HCT116 (cell line): Measurements from ENCODE around the gene PLD1. TPM values are rescaled to one million over a fixed set of nuclear protein-coding genes. Genes with fewer than 3 reads are reported as not detected.

ENCODE experiments used
- ATAC-seq: fragments of 200-7000 bp; cut with Tn5 transposase; 2 replicates; pipeline ENCODE4 v1.9.1; 2020; ENCODE audit warnings: mild to moderate bottlenecking, moderate library complexity
- BruUV-seq: library from RNA; stranded (reverse); fragments of 400-500 nt; replicated peaks from 2 replicates; lab custom pipeline; 2021; lab: Mats Ljungman, UMichigan
- CTCF ChIA-PET: fragments of 300-600 bp; sonication (Branson Sonifier 250); formaldehyde crosslinking; loops from one replicate; lab custom pipeline; 2021; ENCODE audit warnings: antibody characterized with exemption; lab: Charles Lee
- POLR2A ChIA-PET: fragments of 300-600, 350-600 bp; sonication (Branson Sonifier 250); formaldehyde crosslinking; loops from one replicate; lab custom pipeline; 2021; ENCODE audit warnings: antibody characterized with exemption; lab: Charles Lee
- RAD21 ChIA-PET, 2 experiments: fragments of 300-600 bp; sonication (Branson Sonifier 250); formaldehyde crosslinking; loops; one replicate each; lab custom pipeline; 2023; ENCODE audit warnings: low total read pairs in 2 of 2; ENCODE audit not compliant: uncharacterized antibody in 2 of 2, unreplicated experiment in 2 of 2, low non-redundant PET in 1 of 2; lab: Charles Lee
- DNase-seq: peaks from one replicate; pipeline ENCODE4 v3.0.0-alpha.2; 2010; ENCODE audit warnings: low read depth, low spot score
- H2AFZ ChIP-seq: fragments of 200-600 bp; shearing (Covaris generic), sonication (generic); 2 replicates; pipeline ENCODE4 v1.6.1; 2017; ENCODE audit warnings: low read depth, mixed run types, mixed read lengths, antibody characterized with exemption, low read length; ENCODE audit not compliant: poor library complexity, severe bottlenecking
- H3K27ac ChIP-seq: 2 replicates; pipeline ENCODE4 v1.5.1; 2012; ENCODE audit warnings: low read depth, low read length
- H3K27me3 ChIP-seq: fragments of 200-600 bp; sonication (generic); 2 replicates; pipeline ENCODE4 v1.6.1; 2016; ENCODE audit warnings: mixed run types, low read length, mixed read lengths; ENCODE audit not compliant: insufficient read depth
- H3K36me3 ChIP-seq, 2 experiments: fragments of 200-500 bp in 1 of 2; fragments of 200-600 bp in 1 of 2; sonication (Bioruptor generic) in 1 of 2; sonication (generic) in 1 of 2; 2 replicates each; pipeline versions ENCODE4 v1.5.1 to v1.6.1; 2014 to 2016; ENCODE audit warnings: low read length in 2 of 2, inconsistent platforms in 1 of 2, mixed read lengths in 1 of 2, mixed run types in 1 of 2; ENCODE audit not compliant: insufficient read depth in 2 of 2, control insufficient read depth in 1 of 2
- H3K4me1 ChIP-seq, 2 experiments: fragments of 200-600 bp in 1 of 2; sonication (generic) in 1 of 2; 2 replicates each; pipeline versions ENCODE4 v1.5.1 to v1.6.1; 2012 to 2017; ENCODE audit warnings: low read length in 2 of 2, inconsistent platforms in 1 of 2, mild to moderate bottlenecking in 1 of 2, mixed read lengths in 1 of 2, mixed run types in 1 of 2, moderate library complexity in 1 of 2; ENCODE audit not compliant: insufficient read depth in 2 of 2, control insufficient read depth in 1 of 2
- H3K4me2 ChIP-seq: fragments of 200-600 bp; sonication (generic); 2 replicates; pipeline ENCODE4 v1.6.1; 2017; ENCODE audit warnings: mixed run types, low read length, mixed read lengths
- H3K4me3 ChIP-seq, 2 experiments: fragments of 200-600 bp in 1 of 2; sonication (generic) in 1 of 2; replicated peaks in 1 of 2; 2 replicates each; pipeline ENCODE4 v1.5.1; 2011 to 2016; ENCODE audit warnings: low read length in 2 of 2, control low read depth in 1 of 2, low read depth in 1 of 2, mild to moderate bottlenecking in 1 of 2, mixed read lengths in 1 of 2, mixed run types in 1 of 2
- H3K79me2 ChIP-seq: fragments of 200-600 bp; sonication (generic); 2 replicates; pipeline ENCODE4 v1.6.1; 2017; ENCODE audit warnings: mild to moderate bottlenecking, mixed run types, low read length, moderate library complexity, mixed read lengths; ENCODE audit not compliant: insufficient read depth
- H3K9ac ChIP-seq: fragments of 200-600 bp; sonication (generic); 2 replicates; pipeline ENCODE4 v1.6.1; 2016; ENCODE audit warnings: low read length, mixed read lengths
- H3K9me2 ChIP-seq: fragments of 200-600 bp; sonication (generic), shearing (Covaris generic); 2 replicates; pipeline ENCODE4 v1.6.1; 2017; ENCODE audit warnings: mixed run types, mild to moderate bottlenecking, moderate library complexity; ENCODE audit not compliant: insufficient read depth
- H3K9me3 ChIP-seq, 2 experiments: fragments of 200-500 bp in 1 of 2; fragments of 200-600 bp in 1 of 2; sonication (Bioruptor generic) in 1 of 2; sonication (generic) in 1 of 2; 2 replicates each; pipeline ENCODE4 v1.6.1; 2014 to 2017; ENCODE audit warnings: low read length in 2 of 2, mixed read lengths in 2 of 2, inconsistent platforms in 1 of 2, low read depth in 1 of 2, mild to moderate bottlenecking in 1 of 2, mixed run types in 1 of 2, moderate library complexity in 1 of 2; ENCODE audit not compliant: control insufficient read depth in 1 of 2, insufficient read depth in 1 of 2
- H4K20me1 ChIP-seq: fragments of 200-600 bp; sonication (generic), shearing (Covaris generic); 2 replicates; pipeline ENCODE4 v1.6.1; 2017; ENCODE audit warnings: mixed run types, mild to moderate bottlenecking, moderate library complexity; ENCODE audit not compliant: insufficient read depth
- ATF3 ChIP-seq: IDR thresholded peaks from 2 replicates; pipeline ENCODE4 v1.6.1; 2012
- CBX3 ChIP-seq: IDR thresholded peaks from 2 replicates; pipeline ENCODE4 v1.6.1; 2012; ENCODE audit warnings: low read depth
- CEBPB ChIP-seq: IDR thresholded peaks from 2 replicates; pipeline ENCODE4 v1.6.1; 2012; ENCODE audit warnings: low read depth
- CTCF ChIP-seq, 3 experiments: fragments of 200-600 bp in 1 of 3; sonication (generic) in 1 of 3; IDR thresholded peaks in 2 of 3; conservative IDR thresholded peaks in 1 of 3; 2 replicates each; pipeline ENCODE4 v1.5.1; 2012 to 2017; ENCODE audit warnings: low read depth in 2 of 3, low read length in 2 of 3, antibody characterized with exemption in 1 of 3, borderline replicate concordance in 1 of 3, control low read depth in 1 of 3, mild to moderate bottlenecking in 1 of 3, mixed read lengths in 1 of 3, mixed run types in 1 of 3, moderate library complexity in 1 of 3; ENCODE audit not compliant: insufficient read depth in 1 of 3
- EZH2phosphoT487 ChIP-seq: fragments of 200-600 bp; IDR thresholded peaks from 2 replicates; pipeline ENCODE4 v1.6.1; 2018; ENCODE audit warnings: antibody characterized with exemption, borderline replicate concordance
- JUND ChIP-seq: IDR thresholded peaks from 2 replicates; pipeline ENCODE4 v1.6.1; 2012
- POLR2A ChIP-seq: IDR thresholded peaks from 2 replicates; pipeline ENCODE4 v1.7.0; 2011; ENCODE audit warnings: borderline replicate concordance; ENCODE audit not compliant: insufficient read depth, insufficient read length; ENCODE audit errors: extremely low read depth
- POLR2AphosphoS5 ChIP-seq: IDR thresholded peaks from 2 replicates; pipeline ENCODE4 v1.6.1; 2011; ENCODE audit warnings: mild to moderate bottlenecking, low read depth, low read length, moderate library complexity
- RAD21 ChIP-seq: IDR thresholded peaks from 2 replicates; pipeline ENCODE4 v1.6.1; 2012; ENCODE audit warnings: low read depth, mild to moderate bottlenecking
- SP1 ChIP-seq: IDR thresholded peaks from 2 replicates; pipeline ENCODE4 v1.6.1; 2012; ENCODE audit warnings: low read depth
- SRF ChIP-seq: IDR thresholded peaks from 2 replicates; pipeline ENCODE4 v1.6.1; 2012; ENCODE audit warnings: low read depth
- TCF7L2 ChIP-seq: IDR thresholded peaks from 2 replicates; pipeline ENCODE4 v1.7.0; 2011; ENCODE audit warnings: borderline replicate concordance, inconsistent platforms; ENCODE audit not compliant: insufficient read depth, insufficient read length; ENCODE audit errors: extremely low read depth
- YY1 ChIP-seq: IDR thresholded peaks from 2 replicates; pipeline ENCODE4 v1.6.1; 2011; ENCODE audit warnings: low read length, low read depth, moderate library complexity, mild to moderate bottlenecking; ENCODE audit not compliant: insufficient replicate concordance; ENCODE audit errors: extremely low read depth
- ZFX ChIP-seq: fragments of 450-650 bp; IDR thresholded peaks from 2 replicates; pipeline ENCODE4 v1.6.1; 2017
- ZNF274 ChIP-seq: fragments of 200-500 bp; sonication (Bioruptor generic); IDR thresholded peaks from 2 replicates; pipeline ENCODE4 v1.6.1; 2014; ENCODE audit warnings: mild to moderate bottlenecking, low read depth, low read length, inconsistent platforms
- intact Hi-C: fragments of 100-400 bp; cut with micrococcal nuclease; formaldehyde crosslinking; loops from 2 replicates; pipeline ENCODE4 v1.10.0; 2022
- total RNA-seq: library from RNA; stranded (reverse); gene quantifications from one replicate; pipeline ENCODE4 v1.2.1, GENCODE V29; 2021; ENCODE audit not compliant: unreplicated experiment
- TF ChIP-seq, protein P1 (sequence below): IDR thresholded peaks from 2 replicates; pipeline ENCODE4 v1.6.1; 2012; ENCODE audit warnings: low read depth
- TF ChIP-seq, protein P2 (sequence below): IDR thresholded peaks from 2 replicates; pipeline ENCODE4 v1.6.1; 2011; ENCODE audit warnings: mild to moderate bottlenecking, low read length, moderate library complexity; ENCODE audit not compliant: insufficient replicate concordance; ENCODE audit errors: extremely low read depth
- TF ChIP-seq, protein P3 (sequence below): IDR thresholded peaks from 2 replicates; pipeline ENCODE4 v1.6.1; 2012

PLD1 gene
- total RNA-seq, 1 experiment from 2014 or later, result 8.4 TPM

GRCh38 chr3:171676601-171677175 is 133.6 kb downstream of the PLD1 start:
- Histone ChIP-seq H3K4me3 (no peak overlapping the region), H3K27me3 (no peaks in the 10 kb centered on the region), H3K4me2 (no peak overlapping the region), H3K27ac (no peak overlapping the region), H3K4me1 (no peaks in the 10 kb centered on the region; a peak in 1 of 4 replicates), H3K36me3 (no peaks in the 10 kb centered on the region), H2AFZ (no peak overlapping the region), H3K9ac (no peak overlapping the region), H3K9me2 (no peaks in the 10 kb centered on the region), H3K9me3 (no peaks in the 10 kb centered on the region), H4K20me1 (no peaks in the 10 kb centered on the region)
- intact Hi-C loops, result no loop called here
- ChIA-PET POLR2A (no interaction called here), RAD21 (no interaction called here), CTCF (no interaction called here)
- no peak for DNase-seq
- BruUV-seq, result no TSS peak
- no peak for TF ChIP-seq SP1
- TF ChIP-seq JUND, result no peak
- TF ChIP-seq EZH2phosphoT487, result no peak
- no peak for TF ChIP-seq ZFX
- no peak for TF ChIP-seq SRF
- TF ChIP-seq, protein P1, sequence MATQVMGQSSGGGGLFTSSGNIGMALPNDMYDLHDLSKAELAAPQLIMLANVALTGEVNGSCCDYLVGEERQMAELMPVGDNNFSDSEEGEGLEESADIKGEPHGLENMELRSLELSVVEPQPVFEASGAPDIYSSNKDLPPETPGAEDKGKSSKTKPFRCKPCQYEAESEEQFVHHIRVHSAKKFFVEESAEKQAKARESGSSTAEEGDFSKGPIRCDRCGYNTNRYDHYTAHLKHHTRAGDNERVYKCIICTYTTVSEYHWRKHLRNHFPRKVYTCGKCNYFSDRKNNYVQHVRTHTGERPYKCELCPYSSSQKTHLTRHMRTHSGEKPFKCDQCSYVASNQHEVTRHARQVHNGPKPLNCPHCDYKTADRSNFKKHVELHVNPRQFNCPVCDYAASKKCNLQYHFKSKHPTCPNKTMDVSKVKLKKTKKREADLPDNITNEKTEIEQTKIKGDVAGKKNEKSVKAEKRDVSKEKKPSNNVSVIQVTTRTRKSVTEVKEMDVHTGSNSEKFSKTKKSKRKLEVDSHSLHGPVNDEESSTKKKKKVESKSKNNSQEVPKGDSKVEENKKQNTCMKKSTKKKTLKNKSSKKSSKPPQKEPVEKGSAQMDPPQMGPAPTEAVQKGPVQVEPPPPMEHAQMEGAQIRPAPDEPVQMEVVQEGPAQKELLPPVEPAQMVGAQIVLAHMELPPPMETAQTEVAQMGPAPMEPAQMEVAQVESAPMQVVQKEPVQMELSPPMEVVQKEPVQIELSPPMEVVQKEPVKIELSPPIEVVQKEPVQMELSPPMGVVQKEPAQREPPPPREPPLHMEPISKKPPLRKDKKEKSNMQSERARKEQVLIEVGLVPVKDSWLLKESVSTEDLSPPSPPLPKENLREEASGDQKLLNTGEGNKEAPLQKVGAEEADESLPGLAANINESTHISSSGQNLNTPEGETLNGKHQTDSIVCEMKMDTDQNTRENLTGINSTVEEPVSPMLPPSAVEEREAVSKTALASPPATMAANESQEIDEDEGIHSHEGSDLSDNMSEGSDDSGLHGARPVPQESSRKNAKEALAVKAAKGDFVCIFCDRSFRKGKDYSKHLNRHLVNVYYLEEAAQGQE, result no peak
- TF ChIP-seq CTCF (IDR thresholded peaks at IDR 0.05 in 2 of 3, conservative IDR thresholded peaks at IDR 0.05 in 1 of 3; ENCODE audit: borderline replicate concordance in 1 of 3, insufficient read depth in 1 of 3, low read depth in 2 of 3, low read length in 2 of 3), result no peak
- no peak for TF ChIP-seq ATF3
- no peak for TF ChIP-seq POLR2AphosphoS5
- TF ChIP-seq, protein P2, sequence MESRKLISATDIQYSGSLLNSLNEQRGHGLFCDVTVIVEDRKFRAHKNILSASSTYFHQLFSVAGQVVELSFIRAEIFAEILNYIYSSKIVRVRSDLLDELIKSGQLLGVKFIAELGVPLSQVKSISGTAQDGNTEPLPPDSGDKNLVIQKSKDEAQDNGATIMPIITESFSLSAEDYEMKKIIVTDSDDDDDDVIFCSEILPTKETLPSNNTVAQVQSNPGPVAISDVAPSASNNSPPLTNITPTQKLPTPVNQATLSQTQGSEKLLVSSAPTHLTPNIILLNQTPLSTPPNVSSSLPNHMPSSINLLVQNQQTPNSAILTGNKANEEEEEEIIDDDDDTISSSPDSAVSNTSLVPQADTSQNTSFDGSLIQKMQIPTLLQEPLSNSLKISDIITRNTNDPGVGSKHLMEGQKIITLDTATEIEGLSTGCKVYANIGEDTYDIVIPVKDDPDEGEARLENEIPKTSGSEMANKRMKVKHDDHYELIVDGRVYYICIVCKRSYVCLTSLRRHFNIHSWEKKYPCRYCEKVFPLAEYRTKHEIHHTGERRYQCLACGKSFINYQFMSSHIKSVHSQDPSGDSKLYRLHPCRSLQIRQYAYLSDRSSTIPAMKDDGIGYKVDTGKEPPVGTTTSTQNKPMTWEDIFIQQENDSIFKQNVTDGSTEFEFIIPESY, result no peak
- TF ChIP-seq YY1, result no peak
- no peak for TF ChIP-seq CBX3
- TF ChIP-seq ZNF274, result no peak
- TF ChIP-seq, protein P3, sequence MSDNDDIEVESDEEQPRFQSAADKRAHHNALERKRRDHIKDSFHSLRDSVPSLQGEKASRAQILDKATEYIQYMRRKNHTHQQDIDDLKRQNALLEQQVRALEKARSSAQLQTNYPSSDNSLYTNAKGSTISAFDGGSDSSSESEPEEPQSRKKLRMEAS, result no peak
- no peak for TF ChIP-seq POLR2A
- no peak for TF ChIP-seq TCF7L2
- TF ChIP-seq CEBPB, result no peak
- no peak for TF ChIP-seq RAD21
- TF ChIP-seq, all 23 proteins: peak for 0
- ATAC-seq, result no peak
- no peaks in the 10 kb centered on the region for H3K79me2 ChIP-seq
